SK-N-SH treated with all-trans-retinoic acid at 6 μM for 48 hours (cell line): ENCODE results near the gene RALGAPB.

Experiments
- ATAC-seq: fragments of 200-7000 bp; cut with Tn5 transposase; 3 replicates; pipeline ENCODE4 v1.9.1; 2020; ENCODE audit warnings: mild to moderate bottlenecking, moderate library complexity
- ARNTL ChIP-seq: fragments of 450-650 bp; formaldehyde crosslinking; IDR thresholded peaks from 2 replicates; pipeline ENCODE4 v1.5.0; 2020; ENCODE audit warnings: low read depth, mild to moderate bottlenecking, moderate library complexity, borderline replicate concordance
- BACH2 ChIP-seq: fragments of 250-450 bp; sonication (Bioruptor Pico); IDR thresholded peaks from 2 replicates; pipeline ENCODE4 v1.9.0; 2021; ENCODE audit warnings: mild to moderate bottlenecking, borderline replicate concordance
- CREB5 ChIP-seq: fragments of 250-450 bp; sonication (Bioruptor Pico); IDR thresholded peaks from 2 replicates; pipeline ENCODE4 v1.5.1; 2020; ENCODE audit warnings: low read depth, mild to moderate bottlenecking, moderate library complexity
- CSRNP3 ChIP-seq: fragments of 250-450 bp; sonication (Bioruptor Pico); IDR thresholded peaks from 2 replicates; pipeline ENCODE4 v1.5.1; 2021; ENCODE audit warnings: mild to moderate bottlenecking, moderate library complexity
- ESRRG ChIP-seq: fragments of 250-450 bp; sonication (Bioruptor Pico); IDR thresholded peaks from 2 replicates; pipeline ENCODE4 v1.6.1; 2021; ENCODE audit warnings: mild to moderate bottlenecking
- GLIS3 ChIP-seq: fragments of 250-450 bp; sonication (Bioruptor Pico); IDR thresholded peaks from 2 replicates; pipeline ENCODE4 v1.5.0; 2020; ENCODE audit warnings: mild to moderate bottlenecking, moderate library complexity
- ISL1 ChIP-seq: fragments of 250-450 bp; sonication (Bioruptor Pico); IDR thresholded peaks from 2 replicates; pipeline ENCODE4 v2.1.2; 2022; ENCODE audit warnings: mild to moderate bottlenecking, moderate library complexity
- PATZ1 ChIP-seq: fragments of 250-450 bp; sonication (Bioruptor Pico); IDR thresholded peaks from 2 replicates; pipeline ENCODE4 v1.8.0; 2020; ENCODE audit warnings: mild to moderate bottlenecking, moderate library complexity, borderline replicate concordance
- POU6F1 ChIP-seq: fragments of 250-450 bp; sonication (Bioruptor Pico); IDR thresholded peaks from 2 replicates; pipeline ENCODE4 v1.8.0; 2021; ENCODE audit warnings: low read depth, mild to moderate bottlenecking, moderate library complexity, borderline replicate concordance
- PPARA ChIP-seq: fragments of 250-450 bp; sonication (Bioruptor Pico); IDR thresholded peaks from 2 replicates; pipeline ENCODE4 v1.5.0; 2020; ENCODE audit warnings: mild to moderate bottlenecking, borderline replicate concordance
- RARB ChIP-seq: fragments of 250-450 bp; sonication (Bioruptor Pico); IDR thresholded peaks from 2 replicates; pipeline ENCODE4 v1.8.0; 2021; ENCODE audit warnings: mild to moderate bottlenecking, moderate library complexity
- SNAI2 ChIP-seq: fragments of 250-450 bp; sonication (Bioruptor Pico); IDR thresholded peaks from 2 replicates; pipeline ENCODE4 v1.5.0; 2020; ENCODE audit warnings: mild to moderate bottlenecking, moderate library complexity
- TCF4 ChIP-seq: fragments of 250-450 bp; sonication (Bioruptor Pico); IDR thresholded peaks from 2 replicates; pipeline ENCODE4 v1.8.0; 2021; ENCODE audit warnings: mild to moderate bottlenecking, moderate library complexity, borderline replicate concordance
- TOX ChIP-seq: fragments of 250-450 bp; sonication (Bioruptor Pico); IDR thresholded peaks from 2 replicates; pipeline ENCODE4 v1.8.0; 2021; ENCODE audit warnings: mild to moderate bottlenecking, moderate library complexity, borderline replicate concordance
- ZC3H10 ChIP-seq: fragments of 250-450 bp; sonication (Bioruptor Pico); IDR thresholded peaks from 2 replicates; pipeline ENCODE4 v1.5.1; 2021; ENCODE audit warnings: mild to moderate bottlenecking, moderate library complexity
- ZFP3 ChIP-seq: fragments of 250-450 bp; sonication (Bioruptor Pico); IDR thresholded peaks from 2 replicates; pipeline ENCODE4 v1.5.0; 2020; ENCODE audit warnings: mild to moderate bottlenecking, moderate library complexity
- ZFP30 ChIP-seq: fragments of 450-650 bp; formaldehyde crosslinking; IDR thresholded peaks from 2 replicates; pipeline ENCODE4 v1.5.0; 2022; ENCODE audit warnings: mild to moderate bottlenecking, moderate library complexity
- ZNF565 ChIP-seq: fragments of 450-650 bp; formaldehyde crosslinking; conservative IDR thresholded peaks from 2 replicates; pipeline ENCODE4 v1.5.0; 2020; ENCODE audit warnings: low read depth, mild to moderate bottlenecking, moderate library complexity
- ZNF70 ChIP-seq: fragments of 450-650 bp; formaldehyde crosslinking; IDR thresholded peaks from 2 replicates; pipeline ENCODE4 v1.5.0; 2020; ENCODE audit warnings: mild to moderate bottlenecking, moderate library complexity
- ZNF8 ChIP-seq: fragments of 450-650 bp; formaldehyde crosslinking; IDR thresholded peaks from 2 replicates; pipeline ENCODE4 v1.5.0; 2020; ENCODE audit warnings: mild to moderate bottlenecking, moderate library complexity

RALGAPB gene

GRCh38 chr20:38579219-38579910 lies 106.7 kb downstream of the RALGAPB start:
- TF ChIP-seq ZNF70 (CRISPR knock-in tag) (no peak), POU6F1 (CRISPR knock-in tag) (no peak), TOX (CRISPR knock-in tag) (no peak), BACH2 (CRISPR knock-in tag) (no peak), SNAI2 (no peak), ZNF8 (no peak), PPARA (CRISPR knock-in tag) (no peak), PATZ1 (CRISPR knock-in tag) (no peak), ZFP3 (CRISPR knock-in tag) (no peak), CSRNP3 (no peak), ESRRG (CRISPR knock-in tag) (no peak)
- ATAC-seq = peak; percentile 32

- TF ChIP-seq CREB5 (CRISPR knock-in tag) (no peak), ARNTL (CRISPR knock-in tag) (no peak), TCF4 (CRISPR knock-in tag) (no peak), ZFP30 (CRISPR knock-in tag) (no peak), PATZ1 (CRISPR knock-in tag) (no peak), BACH2 (CRISPR knock-in tag) (no peak), SNAI2 (no peak), ESRRG (CRISPR knock-in tag) (no peak), ZC3H10 (CRISPR knock-in tag) (no peak), RARB (CRISPR knock-in tag) (no peak), ZNF70 (CRISPR knock-in tag) (no peak)
- ATAC-seq = no peak
Observed at GRCh38 chr20:38579921-38580320, 107.3 kb downstream of the RALGAPB start.

GRCh38 chr20:38581013-38581412 lies 108.4 kb downstream of the RALGAPB start, which contains the start of gene ADIG:
TSS of gene ADIG (plus strand) at chr20:38581197. CDS start at chr20:38581251, 54 bp downstream.
- TF ChIP-seq POU6F1 (CRISPR knock-in tag) (no peak), ARNTL (CRISPR knock-in tag) (no peak), CREB5 (CRISPR knock-in tag) (no peak), ZNF565 (CRISPR knock-in tag) (no peak), SNAI2 (no peak), ZFP30 (CRISPR knock-in tag) (no peak), TOX (CRISPR knock-in tag) (no peak), BACH2 (CRISPR knock-in tag) (no peak), ESRRG (CRISPR knock-in tag) (no peak), ISL1 (CRISPR knock-in tag) (no peak), TCF4 (CRISPR knock-in tag) (no peak), PATZ1 (CRISPR knock-in tag) (no peak), ZFP3 (CRISPR knock-in tag) (no peak), ZNF70 (CRISPR knock-in tag) (no peak), GLIS3 (no peak)
- peak; percentile 29 for ATAC-seq
